K562 (cell line): ENCODE data around the gene USHBP1.
"Not testable (repeated sequence)": the region's sequence is repeated elsewhere in the genome, so short reads cannot be mapped to it uniquely, and the experiment has no call there.

Source experiments
- NFIC ChIP-seq: fragments of 450-650 bp; IDR thresholded peaks from 2 replicates; pipeline ENCODE4 v1.6.1; 2017; ENCODE audit warnings: mild to moderate bottlenecking, inconsistent platforms
- POLR2A ChIP-seq: fragments of 450-650 bp; conservative IDR thresholded peaks from 2 replicates; pipeline ENCODE4 v1.6.1; 2016
- RFX5 ChIP-seq: IDR thresholded peaks from 2 replicates; pipeline ENCODE4 v1.6.1; 2011; ENCODE audit warnings: low read depth, mild to moderate bottlenecking, improper control_type of control experiment, low read length

DNA sequence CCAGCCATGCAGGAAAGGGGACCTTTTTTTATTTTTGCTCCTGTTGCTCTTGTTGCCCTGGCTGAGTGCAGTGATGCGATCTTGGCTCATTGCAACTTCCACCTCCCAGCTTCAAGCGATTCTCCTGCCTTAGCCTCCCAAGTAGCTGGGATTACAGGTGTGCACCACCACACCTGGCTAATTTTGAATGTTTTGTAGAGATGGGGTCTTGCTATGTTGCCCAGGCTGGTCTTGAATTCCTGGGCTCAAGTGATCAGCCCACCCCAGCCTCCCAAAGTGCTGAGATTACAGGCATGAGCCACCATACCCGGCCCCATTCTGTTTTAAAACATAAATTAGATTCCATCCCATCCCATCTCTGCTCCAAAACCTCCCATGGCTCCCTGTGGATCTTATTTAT is 10.3 kb upstream of the USHBP1 start:
- not testable (repeated sequence) for TF ChIP-seq POLR2A, RFX5, NFIC
